GM19467 (cell line): Measurements from ENCODE around the gene TJP2.

Experiments
- ATAC-seq: cut with Tn5 transposase; IDR thresholded peaks from one replicate; pipeline ENCODE4 v1.9.1; 2021; ENCODE audit warnings: mild to moderate bottlenecking, moderate library complexity; ENCODE audit not compliant: unreplicated experiment

The TJP2 gene

DNA sequence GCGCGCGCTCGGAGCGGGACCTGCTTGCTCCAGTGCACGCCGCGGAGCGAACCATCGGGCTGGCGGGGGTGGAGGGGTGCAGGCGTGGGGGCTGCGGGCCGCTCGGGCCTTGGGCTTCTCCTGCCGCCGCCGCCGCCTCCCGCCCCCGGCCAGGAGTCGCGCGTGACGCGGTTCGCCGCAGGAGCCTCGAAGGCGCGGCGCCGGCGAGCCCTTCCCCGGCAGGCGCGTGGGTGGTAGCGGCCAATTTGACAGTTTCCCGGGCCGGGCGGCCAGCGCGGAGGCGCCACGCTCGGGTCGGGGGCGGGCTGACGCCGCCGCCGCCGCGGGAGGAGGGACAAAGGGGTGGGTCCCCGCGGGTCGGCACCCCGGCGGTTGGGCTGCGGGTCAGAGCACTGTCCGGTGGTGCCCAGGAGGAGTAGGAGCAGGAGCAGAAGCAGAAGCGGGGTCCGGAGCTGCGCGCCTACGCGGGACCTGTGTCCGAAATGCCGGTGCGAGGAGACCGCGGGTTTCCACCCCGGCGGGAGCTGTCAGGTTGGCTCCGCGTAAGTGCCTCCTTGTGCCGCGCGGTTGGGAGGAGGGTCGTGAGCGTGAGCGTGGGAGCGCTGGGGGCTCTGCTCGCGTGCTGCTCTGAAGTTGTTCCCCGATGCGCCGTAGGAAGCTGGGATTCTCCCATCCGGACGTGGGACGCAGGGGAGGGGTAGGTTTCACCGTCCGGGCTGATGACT is at the start of gene TJP2:
Gene TJP2 (plus strand): TSS at position 387 of the 725 bp plus-strand sequence. CDS start 96 bp downstream, at position 483.
- peak; percentile 44 for ATAC-seq

DNA sequence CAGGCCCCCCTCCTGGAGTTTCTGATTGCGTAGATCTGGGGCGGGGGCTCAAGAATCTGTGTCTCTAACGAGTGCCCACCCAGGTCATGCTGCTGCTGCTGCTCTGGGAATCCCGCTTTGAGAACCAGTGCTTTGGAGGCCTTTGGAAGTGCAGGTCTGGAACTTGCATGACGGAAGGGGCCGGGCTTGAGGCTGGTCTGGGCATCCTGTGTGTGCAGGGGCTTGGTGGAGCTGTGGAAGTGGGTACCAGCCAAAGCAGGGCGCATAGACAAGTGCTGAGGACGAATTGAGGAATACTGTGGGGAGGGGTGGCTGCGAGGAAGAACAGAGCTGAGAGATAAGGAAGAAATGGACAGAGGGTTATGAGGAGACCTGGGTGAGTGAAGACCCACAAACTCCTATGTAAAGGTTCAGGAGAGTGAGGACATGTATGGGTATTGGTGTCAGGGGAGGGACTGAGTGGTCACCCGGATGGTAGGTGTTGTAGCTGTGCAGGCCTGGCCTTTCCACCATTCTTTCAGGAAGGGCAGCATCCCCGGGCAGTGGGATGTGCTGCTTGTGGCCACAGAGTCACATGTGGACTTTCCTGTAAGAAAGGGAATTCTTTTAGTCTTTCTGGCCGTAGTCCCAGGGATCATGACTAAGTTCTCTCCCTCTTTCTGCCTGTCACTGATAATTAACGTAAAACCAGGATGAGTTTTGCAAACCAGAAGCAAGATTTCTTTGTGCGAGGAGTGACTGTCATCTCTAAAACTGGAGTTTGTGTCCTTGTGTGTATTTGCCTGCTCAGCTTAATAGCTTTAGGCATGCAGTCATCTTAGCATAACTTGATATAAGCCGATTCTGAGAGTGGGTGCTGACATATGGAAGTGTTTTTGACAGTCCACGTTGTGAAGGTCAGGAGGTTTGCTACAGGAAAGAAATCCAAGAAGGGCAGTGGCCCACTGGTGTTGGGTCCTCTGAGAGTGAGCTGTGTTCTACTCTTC is 43.3 kb upstream of the TJP2 start:
- ATAC-seq = no peak

DNA sequence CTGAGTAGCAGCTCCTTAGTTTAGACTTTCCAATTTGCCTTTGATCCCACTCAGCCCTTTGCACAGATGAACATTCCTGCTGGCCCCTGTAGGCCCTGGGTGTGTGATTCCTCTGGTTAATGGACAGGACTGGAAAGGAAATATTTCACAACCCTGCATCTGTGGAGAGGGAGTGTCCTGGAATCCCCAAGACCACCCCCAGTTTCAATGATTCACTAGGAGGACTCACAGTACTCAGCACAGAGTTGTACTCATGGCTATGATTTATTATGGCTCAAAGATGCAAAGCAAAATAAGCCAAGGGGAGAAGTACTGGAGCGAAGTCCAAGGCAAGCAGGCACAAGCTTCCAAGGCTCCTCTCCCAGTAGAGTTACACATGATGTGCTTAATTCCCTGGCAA is 42.4 kb upstream of the TJP2 start:
- ATAC-seq = no peak

DNA sequence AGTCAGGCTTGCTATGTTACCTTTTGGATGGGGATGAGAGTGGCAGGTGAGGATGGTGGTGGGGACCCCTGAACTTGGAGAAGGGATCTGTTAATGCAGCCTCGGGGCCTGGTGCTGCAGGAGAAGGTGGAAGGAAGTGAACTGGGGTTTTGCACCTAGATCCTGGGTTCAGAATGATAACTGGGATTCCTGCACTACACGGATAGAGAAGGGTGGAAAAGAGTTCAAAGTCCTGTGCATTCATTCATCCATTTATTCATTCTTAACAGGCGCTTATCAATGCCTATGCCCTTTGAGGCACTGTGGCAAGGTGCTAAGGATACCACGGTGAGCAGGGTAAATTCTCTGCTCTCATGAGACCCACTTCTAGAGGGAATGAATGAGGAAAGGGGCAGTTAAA is 41.7 kb upstream of the TJP2 start:
- no peak for ATAC-seq

DNA sequence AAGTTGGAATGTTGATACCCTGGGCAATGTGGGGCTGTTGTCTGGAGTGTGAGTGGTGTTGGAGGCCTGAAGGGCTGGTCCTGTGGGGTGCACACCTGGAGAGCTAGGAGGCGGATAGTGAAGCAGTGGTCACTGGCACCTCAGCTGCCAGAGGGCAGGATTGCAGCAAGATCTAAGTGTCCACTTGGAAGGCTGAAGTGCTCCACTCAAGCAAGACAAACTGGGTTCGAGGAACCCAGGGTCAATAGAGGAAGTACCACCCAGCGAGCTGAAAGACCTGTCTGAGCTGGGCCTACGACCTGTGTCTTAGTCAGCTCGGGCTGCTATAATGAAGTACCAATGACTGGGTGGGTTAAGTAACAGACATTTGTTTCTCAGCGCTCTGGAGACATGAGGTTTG is 39.7 kb upstream of the TJP2 start:
- no peak for ATAC-seq

DNA sequence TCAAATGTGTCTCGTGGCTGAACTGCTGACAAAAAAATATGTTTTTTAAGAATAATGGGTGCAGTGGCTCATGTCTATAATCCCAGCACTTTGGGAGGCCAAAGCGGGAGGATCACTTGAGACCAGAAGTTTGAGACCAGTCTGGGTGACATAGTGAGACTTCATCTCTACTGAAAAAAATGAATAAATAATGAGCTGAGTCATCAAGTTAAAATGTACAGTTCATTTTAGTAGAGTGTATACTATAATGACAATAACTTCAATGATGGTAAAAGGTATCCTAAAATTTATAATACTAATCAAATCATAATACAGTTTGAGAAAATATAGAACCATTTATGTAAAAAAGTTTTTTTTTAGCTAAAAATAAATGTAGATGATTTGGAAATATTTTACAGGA is 37.9 kb upstream of the TJP2 start:
- ATAC-seq = no peak

DNA sequence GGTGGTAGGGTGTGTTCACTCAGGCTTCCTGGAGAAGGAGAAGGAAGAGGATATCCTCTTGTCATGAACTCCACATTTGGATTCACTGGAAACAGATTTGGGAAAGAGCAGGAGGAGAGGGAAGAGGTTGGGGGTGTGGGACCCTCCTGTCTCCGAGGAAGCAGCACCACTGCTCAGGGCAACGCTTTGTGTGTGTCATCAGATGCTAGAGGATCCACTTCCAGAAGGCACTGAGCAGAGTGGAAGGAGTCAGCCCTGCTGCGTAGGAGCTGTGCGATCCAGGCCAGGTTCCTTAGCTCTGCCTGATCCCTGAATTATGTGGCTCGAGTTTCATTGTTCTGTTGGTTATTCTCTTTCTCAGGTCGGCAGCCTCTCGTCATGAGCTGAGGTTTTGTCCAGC is 37.3 kb upstream of the TJP2 start:
- ATAC-seq = no peak

DNA sequence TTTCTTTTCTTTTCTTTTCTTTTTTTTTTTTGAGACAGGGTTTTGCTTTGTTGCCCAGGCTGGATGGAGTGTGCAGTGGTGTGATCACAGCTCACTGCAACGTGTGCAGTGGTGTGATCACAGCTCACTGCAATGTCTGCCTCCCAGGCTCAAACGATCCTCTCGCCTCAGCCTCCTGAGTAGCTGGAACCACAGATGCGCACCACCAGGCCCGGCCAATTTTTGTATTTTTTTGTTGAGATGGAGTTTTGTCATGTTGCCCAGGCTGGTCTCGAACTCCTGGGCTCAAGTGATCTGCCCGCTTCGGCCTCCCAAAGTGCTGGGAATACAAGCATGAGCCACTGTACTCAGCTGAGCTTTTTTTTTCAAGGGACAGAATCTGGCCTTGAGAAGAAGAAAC is 36.8 kb upstream of the TJP2 start:
- ATAC-seq = no peak

DNA sequence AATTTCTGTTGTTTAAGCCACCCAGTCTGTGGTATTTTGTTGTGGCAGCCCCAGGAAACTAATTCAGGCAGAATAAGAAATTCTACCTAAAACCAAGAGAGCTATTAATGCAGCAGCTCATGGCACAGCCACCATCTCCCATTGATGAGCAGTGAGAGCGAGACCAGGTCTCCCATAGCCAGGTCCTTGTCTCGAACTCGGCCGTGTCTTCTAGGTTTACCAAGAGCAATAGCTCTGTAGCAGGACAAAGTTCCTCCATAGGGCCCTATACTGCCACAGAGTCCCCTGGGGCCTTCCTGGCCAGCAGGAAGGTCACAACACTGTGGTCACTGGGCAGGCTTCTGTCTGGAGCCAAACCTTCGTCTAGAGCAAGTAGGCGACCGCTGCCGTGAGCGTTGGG is 34.5 kb upstream of the TJP2 start:
- ATAC-seq = no peak

DNA sequence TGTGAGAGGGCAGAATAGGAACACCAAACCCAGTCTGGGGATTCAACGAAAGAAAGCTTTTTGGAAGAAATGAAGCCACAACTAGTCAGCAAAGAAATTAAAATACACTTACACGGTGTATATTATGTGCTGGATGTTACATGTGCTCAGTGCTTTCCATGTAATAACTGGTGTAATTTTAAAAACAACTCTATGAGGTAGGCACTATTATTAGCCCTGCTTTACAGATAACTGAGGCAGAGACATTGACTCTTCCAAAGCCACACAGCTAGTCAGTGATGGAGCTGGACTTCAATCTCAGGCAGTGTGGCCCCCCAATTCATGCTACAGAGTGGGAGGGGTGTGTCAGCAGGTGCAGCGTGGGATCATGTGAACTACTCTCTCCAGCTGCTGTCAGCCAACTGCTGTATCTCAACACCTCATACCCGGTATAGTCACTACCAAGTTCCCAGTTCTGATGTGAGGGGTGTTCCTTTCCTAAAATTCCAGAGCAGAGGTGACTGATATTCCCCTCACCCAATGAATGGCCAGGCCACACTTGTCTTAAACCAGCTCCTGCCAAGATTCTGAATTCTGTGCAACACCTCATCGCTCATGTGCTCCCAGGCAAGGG is 33.8 kb upstream of the TJP2 start:
- ATAC-seq = no peak

DNA sequence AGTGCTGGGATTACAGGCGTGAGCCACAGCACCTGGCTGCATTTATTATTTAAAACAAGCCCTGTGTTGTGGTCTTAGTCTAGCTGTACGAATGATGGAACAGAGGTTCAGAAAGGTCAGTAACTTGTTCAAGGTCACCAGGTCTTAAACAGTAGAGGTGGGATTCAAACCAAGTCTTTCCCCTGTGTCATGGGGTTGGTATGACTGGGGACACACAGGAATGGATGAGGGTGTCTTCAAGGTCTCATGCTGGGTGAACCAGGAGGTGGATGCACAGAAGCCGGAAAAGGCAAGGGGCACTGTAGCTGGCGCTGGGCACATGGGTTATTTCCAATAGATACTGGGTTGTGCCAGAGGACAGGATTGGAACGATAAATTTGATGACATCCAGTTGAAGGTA is 32.2 kb upstream of the TJP2 start:
- no peak for ATAC-seq

DNA sequence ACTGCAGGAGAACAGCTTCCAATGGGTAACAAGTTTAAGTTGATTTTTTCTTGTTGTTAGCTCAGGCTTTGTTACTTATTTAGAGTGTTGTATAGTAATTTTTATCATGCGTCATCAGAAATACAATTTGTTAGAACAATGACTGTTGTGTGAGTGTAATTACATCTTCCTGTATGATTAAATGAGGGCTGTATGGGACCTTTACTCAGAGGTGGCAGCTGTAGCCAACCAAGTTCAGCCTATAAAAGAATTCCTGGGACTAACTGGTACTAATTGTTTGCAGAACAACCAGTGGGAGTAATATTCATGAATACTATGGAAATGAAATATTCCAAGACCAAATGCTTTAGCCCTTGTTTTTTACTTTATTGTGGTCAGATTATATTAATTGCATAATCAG is 30.8 kb upstream of the TJP2 start:
- no peak for ATAC-seq

DNA sequence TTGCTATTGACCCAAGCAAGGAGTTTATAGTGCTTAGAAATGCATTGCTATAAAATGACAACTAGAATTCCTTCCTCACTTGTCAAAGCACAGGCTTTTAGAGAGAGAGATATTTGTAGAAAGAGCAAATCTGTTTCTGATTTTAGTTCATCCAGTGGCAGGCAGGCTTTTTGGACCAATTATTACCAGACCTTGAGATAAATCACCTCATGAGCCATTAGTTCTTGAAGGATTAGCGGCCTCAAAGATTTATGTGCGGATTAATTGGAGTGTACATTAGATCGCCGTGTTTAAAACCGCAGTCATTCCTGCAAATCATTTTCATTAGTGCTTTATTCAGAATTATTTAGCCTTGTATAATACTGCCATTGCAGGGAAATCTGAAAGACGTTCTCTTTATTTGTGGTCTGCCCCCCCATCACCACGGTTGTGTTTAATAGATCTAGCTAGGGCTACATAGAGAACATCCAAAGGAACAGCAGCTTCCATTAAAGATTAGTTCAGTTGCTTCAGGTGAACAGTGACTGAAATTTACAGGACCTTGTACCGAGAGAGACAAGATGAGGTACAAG is 28.8 kb upstream of the TJP2 start:
- ATAC-seq = no peak

DNA sequence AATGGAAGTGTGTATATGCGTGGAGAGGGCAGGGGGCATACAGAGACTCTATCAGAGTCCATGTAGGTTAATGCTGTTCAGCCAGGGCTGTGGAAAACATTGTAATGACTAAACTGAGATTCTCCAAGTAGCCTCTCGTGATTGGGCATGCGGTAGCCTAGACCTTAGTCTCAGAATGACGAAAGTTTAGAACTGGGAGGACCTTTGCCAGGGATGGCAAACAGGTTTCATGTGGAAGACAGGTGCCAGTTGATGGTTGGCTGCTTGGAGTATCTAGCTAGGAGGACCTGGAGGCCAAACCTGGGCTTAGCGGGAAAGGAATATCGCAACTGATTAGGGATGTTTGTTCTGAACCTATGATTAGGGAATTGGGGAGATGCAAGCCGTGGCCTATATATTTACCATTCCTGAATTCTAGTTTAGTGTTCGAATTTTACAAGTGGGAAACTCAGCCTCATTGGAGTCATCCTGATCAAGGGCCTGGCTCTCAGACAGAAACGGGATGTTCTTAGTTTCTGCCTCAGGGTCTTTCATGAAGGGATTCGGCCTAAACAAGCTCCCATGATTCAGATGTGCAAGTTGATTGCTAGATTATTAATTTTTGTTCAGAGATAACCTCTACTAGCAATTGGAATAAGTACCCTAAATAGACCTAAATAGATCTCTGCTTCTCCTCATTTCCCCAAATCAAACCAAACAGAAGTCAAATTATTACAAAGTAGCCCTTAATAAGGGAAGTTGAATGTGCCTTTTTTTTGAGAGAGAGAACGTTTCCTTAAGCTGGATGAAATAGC is 26.8 kb upstream of the TJP2 start:
- ATAC-seq = no peak

DNA sequence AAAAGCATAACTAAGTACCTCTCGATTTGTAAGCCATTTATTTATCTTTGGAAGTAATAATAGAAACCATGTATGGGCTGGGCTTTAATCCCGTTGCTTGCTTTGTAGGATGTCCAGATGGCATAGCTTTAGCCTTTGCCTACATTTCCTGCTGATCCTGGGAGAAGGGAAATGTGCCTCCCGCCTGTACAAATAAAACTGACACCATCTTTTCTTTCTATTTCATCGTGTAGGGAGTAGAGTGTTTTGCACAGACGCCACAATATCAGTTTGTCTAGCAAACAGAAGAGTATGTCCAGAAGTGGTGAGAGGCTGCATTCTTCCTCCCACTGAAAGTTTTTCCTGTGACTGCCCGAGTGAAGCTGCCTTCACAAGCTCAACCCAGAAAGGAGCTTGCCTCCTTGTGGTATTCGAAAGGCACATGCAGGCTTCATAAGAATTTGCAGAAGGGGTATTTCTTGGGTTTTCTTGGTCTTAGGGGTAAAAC is 24.7 kb upstream of the TJP2 start:
- ATAC-seq = no peak

DNA sequence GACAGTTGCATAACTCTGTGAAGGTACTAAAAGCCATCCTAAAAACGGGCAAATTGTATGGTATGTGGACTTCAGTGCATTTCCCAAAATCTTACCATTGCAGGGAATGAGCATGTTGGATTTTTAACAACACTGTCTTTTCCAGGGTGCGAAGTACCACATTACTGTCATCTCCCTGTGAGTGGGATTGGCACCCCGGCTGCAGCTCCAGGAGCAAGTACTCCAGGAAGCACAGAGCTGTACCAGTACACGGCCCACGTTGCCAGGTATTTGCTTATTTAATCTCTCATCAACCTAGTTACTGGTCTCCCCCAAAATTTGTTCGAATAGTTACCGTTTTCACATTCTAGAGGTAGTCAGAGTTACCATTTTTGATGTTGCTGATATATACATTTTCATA is 22.6 kb upstream of the TJP2 start:
- ATAC-seq = no peak

DNA sequence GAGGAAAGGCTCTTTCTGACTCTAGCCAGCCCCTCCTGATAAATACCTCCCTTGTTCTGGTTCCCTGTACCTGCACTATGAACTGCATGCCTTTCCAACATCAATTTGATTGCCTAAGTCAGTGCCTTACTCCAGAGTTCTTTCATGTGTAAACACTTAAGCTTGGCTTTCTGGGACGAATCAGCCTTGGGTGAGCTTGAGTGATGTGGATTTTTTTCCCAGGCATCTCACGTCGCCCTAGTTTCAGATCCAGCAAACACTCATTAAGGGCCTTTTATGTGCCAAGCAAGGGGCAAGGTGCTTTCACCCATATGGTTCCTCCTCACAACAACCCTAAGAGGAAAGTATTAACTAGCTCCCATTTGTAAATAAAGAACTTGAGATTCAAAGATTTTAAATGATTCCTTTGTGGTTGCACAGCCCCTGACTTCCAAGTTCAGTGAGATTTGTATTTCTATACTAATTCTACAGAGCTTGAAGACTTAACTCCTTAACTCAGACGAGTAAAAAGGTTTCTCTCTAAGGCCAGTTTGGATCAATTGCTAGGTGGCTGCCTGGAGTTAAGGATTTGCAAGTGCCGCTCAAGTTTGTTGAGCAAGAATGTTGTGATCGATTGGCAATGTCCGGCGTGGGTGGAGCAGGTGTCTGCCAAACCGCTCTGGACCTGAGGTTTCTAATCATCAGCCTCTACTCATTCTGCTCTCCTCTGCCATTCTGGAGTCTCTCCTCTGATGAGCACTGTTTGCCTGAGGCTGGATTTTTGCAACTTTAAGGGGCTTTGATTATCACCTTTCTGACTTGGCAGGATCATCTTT is 20.2 kb upstream of the TJP2 start:
- ATAC-seq = no peak

DNA sequence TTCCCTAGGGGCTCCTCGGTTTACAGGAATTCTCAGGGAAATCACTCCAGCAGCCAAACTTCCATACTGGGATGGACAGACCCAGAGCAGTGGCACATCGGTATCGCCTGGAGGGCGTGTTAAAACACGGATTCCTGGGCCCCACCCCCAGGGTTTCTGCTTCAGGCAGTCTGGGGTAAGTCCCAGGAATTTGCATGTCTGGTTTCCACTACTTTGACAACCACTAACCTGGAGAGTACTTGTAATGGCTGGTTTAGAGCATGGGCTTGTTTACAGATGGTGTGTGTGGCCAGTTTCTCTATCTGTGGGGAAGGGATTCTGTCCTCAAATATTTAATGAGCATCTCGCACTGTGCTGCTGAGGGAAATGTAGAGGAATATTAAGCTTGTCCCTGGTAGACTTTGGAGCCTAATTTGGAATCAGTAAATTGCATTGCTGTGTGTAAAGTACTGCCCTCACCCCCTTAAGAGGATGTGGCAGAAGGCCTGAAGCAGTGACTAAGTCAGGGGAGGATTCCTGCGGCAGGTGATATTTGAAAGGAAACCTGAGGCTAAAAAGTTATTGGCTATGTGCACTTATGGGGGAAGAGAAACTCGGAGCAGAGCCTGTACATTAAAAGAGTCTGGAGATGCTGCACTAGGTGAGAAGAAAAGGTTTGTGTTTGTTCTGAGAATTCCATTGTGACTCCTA is 18.6 kb upstream of the TJP2 start:
- peak; percentile 93 for ATAC-seq
